NT2/D1 (cell line): Measurements from ENCODE around the gene NPAS2.

Experiments
- DNase-seq: peaks from one replicate; pipeline ENCODE4 v3.0.0-alpha.2; 2011; ENCODE audit warnings: low read depth, low spot score
- H3K27me3 ChIP-seq: 2 replicates; pipeline ENCODE4 v1.6.0; 2011; ENCODE audit warnings: mild to moderate bottlenecking; ENCODE audit not compliant: insufficient read length, insufficient read depth
- H3K36me3 ChIP-seq: 2 replicates; pipeline ENCODE4 v1.6.1; 2011; ENCODE audit warnings: mild to moderate bottlenecking, low read length, mixed read lengths; ENCODE audit not compliant: insufficient read depth, insufficient read length
- H3K4me1 ChIP-seq: 2 replicates; pipeline ENCODE4 v1.5.1; 2011; ENCODE audit not compliant: insufficient read depth, insufficient read length
- H3K4me3 ChIP-seq: 2 replicates; pipeline ENCODE4 v1.5.1; 2011; ENCODE audit warnings: low read depth; ENCODE audit not compliant: insufficient read length
- H3K9ac ChIP-seq: 2 replicates; pipeline ENCODE4 v1.6.0; 2011; ENCODE audit warnings: low read depth; ENCODE audit not compliant: insufficient read length
- H3K9me3 ChIP-seq: 2 replicates; pipeline ENCODE4 v1.5.1; 2011; ENCODE audit warnings: mild to moderate bottlenecking, low read length; ENCODE audit not compliant: insufficient read depth
- SUZ12 ChIP-seq: IDR thresholded peaks from 2 replicates; pipeline ENCODE4 v1.6.1; 2011; ENCODE audit not compliant: insufficient read length, insufficient read depth; ENCODE audit errors: extremely low read depth
- YY1 ChIP-seq: IDR thresholded peaks from 2 replicates; pipeline ENCODE4 v1.6.1; 2011; ENCODE audit not compliant: insufficient read length, insufficient read depth
- ZNF274 ChIP-seq: IDR thresholded peaks from 2 replicates; pipeline ENCODE4 v1.6.1; 2011; ENCODE audit warnings: mild to moderate bottlenecking, low read depth, low read length

The NPAS2 gene

GRCh38 chr2:101041413-101041812 is 221.5 kb downstream of the NPAS2 start:
- no peaks in the 10 kb centered on the region for H3K9me3 ChIP-seq
- no peak for TF ChIP-seq SUZ12
- TF ChIP-seq ZNF274 = no peak
- TF ChIP-seq YY1 = no peak
- DNase-seq = no peak

GRCh38 chr2:101045330-101045729 is 225.4 kb downstream of the NPAS2 start:
- TF ChIP-seq ZNF274 = no peak
- TF ChIP-seq SUZ12 = no peak
- TF ChIP-seq YY1 = no peak
- DNase-seq = no peak
- no peaks in the 10 kb centered on the region for H3K4me1 ChIP-seq
- H3K9ac ChIP-seq = no peak overlapping the region
- no peaks in the 10 kb centered on the region for H3K27me3 ChIP-seq
- peaks cover 5% of the 10 kb centered on the region for H3K36me3 ChIP-seq
- H3K4me3 ChIP-seq = no peak overlapping the region
- no peaks in the 10 kb centered on the region for H3K9me3 ChIP-seq

More at GRCh38 chr2:101041413-101041812, 221.5 kb downstream of the NPAS2 start:
- Histone ChIP-seq H3K4me1 (no peaks in the 10 kb centered on the region), H3K9ac (no peak overlapping the region), H3K36me3 (peaks cover 17% of the 10 kb centered on the region), H3K4me3 (no peak overlapping the region), H3K27me3 (no peaks in the 10 kb centered on the region)
